Measurements from ENCODE around the gene SCFD2. TPM values are rescaled to one million over a fixed set of nuclear protein-coding genes. Genes with fewer than 3 reads are reported as not detected.

Gene SCFD2
- total and polyA plus RNA-seq, 2 of the 8 experiments (the other 6 are each of a cell fraction or from before 2014, with no cell fraction given), result 6.2 to 10.2 TPM

- DNase-seq (ENCODE audit: low read depth in 1 of 2, low spot score in 2 of 2) (no peak), FAIRE-seq (no peak)
- Histone ChIP-seq H2BK5ac (ENCODE audit: low read depth, low read length) (no peak overlapping the region), H2BK20ac (ENCODE audit: low read length) (no peak overlapping the region), H3K27me3 (replicated peaks in 1 of 4; ENCODE audit: control insufficient read depth in 3 of 4, extremely low read depth in 1 of 4, insufficient read depth in 3 of 4, low read length in 3 of 4) (no peaks in the 10 kb centered on the region), H3K4ac (replicated peaks; ENCODE audit: insufficient read length, low read depth, low read length) (no peak overlapping the region), H3K23ac (ENCODE audit: insufficient read length) (no peak overlapping the region), H3K14ac (ENCODE audit: insufficient read length) (no peak overlapping the region), H4K5ac (ENCODE audit: insufficient read length, low read depth, low read length) (no peak overlapping the region), H3K18ac (ENCODE audit: extremely low read depth, low read length) (no peak overlapping the region), H3K27ac (ENCODE audit: low read depth, low read length) (no peak overlapping the region), H4K8ac (ENCODE audit: extremely low read depth, insufficient read depth, low read length) (no peak overlapping the region), H3K9ac (replicated peaks in 1 of 4; ENCODE audit: extremely low read depth in 1 of 4, low read depth in 3 of 4, low read length in 3 of 4) (no peak overlapping the region), H4K20me1 (replicated peaks in 1 of 2; ENCODE audit: control insufficient read depth in 1 of 2, insufficient read depth in 2 of 2, low read length in 2 of 2) (no peaks in the 10 kb centered on the region), H3K4me1 (replicated peaks in 1 of 4; ENCODE audit: control insufficient read depth in 3 of 4, insufficient read depth in 4 of 4, low read length in 3 of 4) (peaks cover 0 to 4% (median 0%) of the 10 kb centered on the region in 4 experiments; a peak in 1 of 7 replicates), H4K91ac (replicated peaks; ENCODE audit: insufficient read length, low read length) (no peak overlapping the region), H3K79me2 (ENCODE audit: control insufficient read depth in 1 of 2, insufficient read depth in 2 of 2, low read length in 2 of 2) (no peaks in the 10 kb centered on the region), H3K4me2 (ENCODE audit: insufficient read depth in 1 of 2, low read depth in 2 of 2, low read length in 2 of 2) (no peak overlapping the region), H2BK12ac (ENCODE audit: low read depth, low read length) (no peak overlapping the region), H3K56ac (replicated peaks; ENCODE audit: insufficient read length, low read depth, low read length) (no peak overlapping the region), H3K23me2 (ENCODE audit: low read depth, low read length) (no peaks in the 10 kb centered on the region), H3K36me3 (ENCODE audit: control insufficient read depth in 2 of 4, insufficient read depth in 4 of 4, low read length in 3 of 4) (no peaks in the 10 kb centered on the region), H2AFZ (ENCODE audit: low read length) (no peak overlapping the region), H2AK5ac (ENCODE audit: low read depth, low read length) (no peak overlapping the region), H3K4me3 (ENCODE audit: extremely low read depth in 1 of 4, insufficient read depth in 2 of 4, low read depth in 3 of 4, low read length in 4 of 4) (no peak overlapping the region), H3K9me3 (ENCODE audit: insufficient read depth in 2 of 2, low read depth in 1 of 2, low read length in 1 of 2) (no peaks in the 10 kb centered on the region), H2BK120ac (replicated peaks; ENCODE audit: low read depth, low read length) (no peak overlapping the region), H2BK15ac (ENCODE audit: low read length) (no peak overlapping the region), H3K79me1 (ENCODE audit: low read depth, low read length) (no peaks in the 10 kb centered on the region)
- TF ChIP-seq CHD2 (IDR thresholded peaks at IDR 0.05; ENCODE audit: low read length), result no peak
- TF ChIP-seq ASH2L (IDR thresholded peaks at IDR 0.05; ENCODE audit: low read length), result no peak
- no peak for TF ChIP-seq CBX5 (IDR thresholded peaks at IDR 0.05; ENCODE audit: low read depth, low read length)
- TF ChIP-seq HDAC6 (IDR thresholded peaks at IDR 0.05; ENCODE audit: low read depth, low read length), result no peak
- TF ChIP-seq PHF8 (conservative IDR thresholded peaks at IDR 0.05; ENCODE audit: low read depth, low read length), result no peak
- no peak for TF ChIP-seq TCF12 (IDR thresholded peaks at IDR 0.05; ENCODE audit: low read depth, low read length)
- no peak for TF ChIP-seq TEAD4 (IDR thresholded peaks at IDR 0.05; ENCODE audit: low read depth, low read length)
- no peak for TF ChIP-seq BACH1 (IDR thresholded peaks at IDR 0.05; ENCODE audit: low read length)
- TF ChIP-seq CHD1 (IDR thresholded peaks at IDR 0.05; ENCODE audit: low read depth, low read length), result no peak
- no peak for TF ChIP-seq SIX5 (IDR thresholded peaks at IDR 0.05; ENCODE audit: low read depth, low read length)
- no peak for TF ChIP-seq HDAC2 (IDR thresholded peaks at IDR 0.05; ENCODE audit: borderline replicate concordance in 1 of 2, low read depth in 2 of 2, low read length in 2 of 2)
- TF ChIP-seq BCL11A (IDR thresholded peaks at IDR 0.05; ENCODE audit: low read depth in 2 of 2, low read length in 2 of 2), result no peak
- TF ChIP-seq JUND (IDR thresholded peaks at IDR 0.05; ENCODE audit: low read length), result no peak
- no peak for TF ChIP-seq TAF1 (IDR thresholded peaks at IDR 0.05; ENCODE audit: low read depth, low read length)
- no peak for TF ChIP-seq RNF2 (IDR thresholded peaks at IDR 0.05; ENCODE audit: borderline replicate concordance, low read depth, low read length, missing control alignments, poor library complexity, severe bottlenecking)
- 88% methylated on average over 3 of the region's 3 CpGs; no CpG with 5 or more reads in 1 of the 2 experiments for WGBS, 2 experiments (ENCODE audit: extremely low coverage in 1 of 2, insufficient coverage in 1 of 2, insufficient read length in 1 of 2, insufficient replicate concordance in 2 of 2, low coverage in 1 of 2, low lambda C conversion rate in 2 of 2, missing lambda C conversion rate in 1 of 2)
- ChIA-PET CTCF (ENCODE audit: partially characterized antibody) (no interaction called here), POLR2A (ENCODE audit: partially characterized antibody) (no interaction called here)
Measured at GRCh38 chr4:53057679-53058078, 308.2 kb downstream of the SCFD2 start.

Data from H1 (cell line).